Activated naive CD4-positive, alpha-beta T cell treated with anti-CD3 and anti-CD28 coated beads, Interleukin-2, amount 50 U/mL, for 16 hours (primary cell): ENCODE results near the gene BICC1.

Experiments
- DNase-seq: peaks from one replicate; pipeline ENCODE4 v3.0.0-alpha.2; 2020

Gene BICC1

GRCh38 chr10:58609532-58610150, 97.0 kb downstream of the BICC1 start:
- DNase-seq: no peak

GRCh38 chr10:58615237-58615935, 102.7 kb downstream of the BICC1 start:
- DNase-seq: no peak

GRCh38 chr10:58618158-58618676, 105.5 kb downstream of the BICC1 start:
- no peak for DNase-seq

- no peak for DNase-seq
Observed at GRCh38 chr10:58621379-58622077, 108.9 kb downstream of the BICC1 start.

GRCh38 chr10:58622246-58622645, 109.6 kb downstream of the BICC1 start:
- no peak for DNase-seq

GRCh38 chr10:58625070-58625469, 112.4 kb downstream of the BICC1 start:
- no peak for DNase-seq

- no peak for DNase-seq
Observed at GRCh38 chr10:58627392-58627791, 114.7 kb downstream of the BICC1 start.

GRCh38 chr10:58631715-58632114, 119.0 kb downstream of the BICC1 start:
- no peak for DNase-seq

GRCh38 chr10:58632216-58632615, 119.5 kb downstream of the BICC1 start:
- DNase-seq: no peak

GRCh38 chr10:58637352-58637751, 124.7 kb downstream of the BICC1 start:
- no peak for DNase-seq

GRCh38 chr10:58638388-58638787, 125.7 kb downstream of the BICC1 start:
- DNase-seq: no peak

GRCh38 chr10:58641095-58641531, 128.4 kb downstream of the BICC1 start:
- no peak for DNase-seq

- DNase-seq: no peak
Observed at GRCh38 chr10:58641708-58642107, 129.0 kb downstream of the BICC1 start.

GRCh38 chr10:58642283-58642682, 129.6 kb downstream of the BICC1 start:
- DNase-seq: no peak

- DNase-seq: no peak
Observed at GRCh38 chr10:58642916-58643428, 130.3 kb downstream of the BICC1 start.

- DNase-seq: no peak
Observed at GRCh38 chr10:58644311-58644710, 131.6 kb downstream of the BICC1 start.

GRCh38 chr10:58645416-58646146, 132.9 kb downstream of the BICC1 start:
- no peak for DNase-seq

GRCh38 chr10:58647376-58648112, 134.9 kb downstream of the BICC1 start:
- no peak for DNase-seq

- DNase-seq: no peak
Observed at GRCh38 chr10:58648131-58648530, 135.5 kb downstream of the BICC1 start.

- DNase-seq: no peak
Observed at GRCh38 chr10:58651040-58651439, 138.4 kb downstream of the BICC1 start.

- DNase-seq: no peak
Observed at GRCh38 chr10:58651742-58652141, 139.1 kb downstream of the BICC1 start.

GRCh38 chr10:58653139-58653538, 140.5 kb downstream of the BICC1 start:
- DNase-seq: no peak
